ENCODE data around the gene LRRN4CL. TPM values are rescaled to one million over a fixed set of nuclear protein-coding genes. Genes with fewer than 3 reads are reported as not detected.

Gene LRRN4CL
- 0.60 and 2.0 TPM in 2 replicates for total RNA-seq (2011; cell fraction: chromatin; rRNA removed; ENCODE audit: low replicate concordance)
- 1.3 and 1.4 TPM in 2 replicates for total RNA-seq (2011; cell fraction: nucleolus; rRNA removed)
- 1.4 and 1.5 TPM in 2 replicates for total RNA-seq (2011; cell fraction: nucleoplasm; rRNA removed)
- 0.05 and 0.12 TPM in 2 replicates for total RNA-seq (2014; rRNA removed)
- total RNA-seq (2014; rRNA removed; fragmentation: Illumina TruSeq; extraction: Trizol): 0.04 TPM in 1 of 2 replicates, not detected in the other
- 0.11 TPM in 2 replicates for total RNA-seq (2015; rRNA removed; fragmentation: Illumina TruSeq; extraction: Trizol)
- total RNA-seq (2021): 0.07 and 0.22 TPM in 2 replicates
- 0.08 TPM in 1 of 2 replicates, not detected in the other for polyA plus RNA-seq (2011; rRNA removed)
- 0.03 TPM in 1 of 2 replicates, not detected in the other for polyA plus RNA-seq (2011; cell fraction: cytosol; rRNA removed)
- polyA plus RNA-seq (2011; cell fraction: nucleus; rRNA removed): 0.34 and 0.55 TPM in 2 replicates
- 0.09 and 0.15 TPM in 2 replicates for polyA plus RNA-seq (2012)
- polyA plus RNA-seq (2014; fragmentation: Illumina TruSeq; extraction: Trizol): 0.06 TPM in 1 of 2 replicates, not detected in the other
- polyA plus RNA-seq (2014; fragmentation: Nextera tagmentation; extraction: Ambion mirVana): not detected
- polyA plus RNA-seq (2014; rRNA removed): 0.03 and 0.13 TPM in 2 replicates
- 0.18 and 0.27 TPM in 2 replicates for polyA minus RNA-seq (2011; rRNA and poly(A)+ RNA removed)
- polyA minus RNA-seq (2011; cell fraction: cytosol; rRNA and poly(A)+ RNA removed): not detected in 2 replicates
- 0.56 and 1.1 TPM in 2 replicates for polyA minus RNA-seq (2011; cell fraction: nucleus; rRNA and poly(A)+ RNA removed)
- percentile 36 among the genes with signal in this experiment for Bru-seq, nascent RNA
- BruChase-seq, experiment 1, labeled RNA remaining after a 2-hour chase: percentile 40 among the genes with signal in this experiment
- percentile 42 among the genes with signal in this experiment for BruChase-seq, experiment 2, labeled RNA remaining after a 6-hour chase
- long read RNA-seq, experiment 1: 0 reads
- long read RNA-seq, experiment 2: 0 reads
- long read RNA-seq, experiment 3: 0 reads

DNA sequence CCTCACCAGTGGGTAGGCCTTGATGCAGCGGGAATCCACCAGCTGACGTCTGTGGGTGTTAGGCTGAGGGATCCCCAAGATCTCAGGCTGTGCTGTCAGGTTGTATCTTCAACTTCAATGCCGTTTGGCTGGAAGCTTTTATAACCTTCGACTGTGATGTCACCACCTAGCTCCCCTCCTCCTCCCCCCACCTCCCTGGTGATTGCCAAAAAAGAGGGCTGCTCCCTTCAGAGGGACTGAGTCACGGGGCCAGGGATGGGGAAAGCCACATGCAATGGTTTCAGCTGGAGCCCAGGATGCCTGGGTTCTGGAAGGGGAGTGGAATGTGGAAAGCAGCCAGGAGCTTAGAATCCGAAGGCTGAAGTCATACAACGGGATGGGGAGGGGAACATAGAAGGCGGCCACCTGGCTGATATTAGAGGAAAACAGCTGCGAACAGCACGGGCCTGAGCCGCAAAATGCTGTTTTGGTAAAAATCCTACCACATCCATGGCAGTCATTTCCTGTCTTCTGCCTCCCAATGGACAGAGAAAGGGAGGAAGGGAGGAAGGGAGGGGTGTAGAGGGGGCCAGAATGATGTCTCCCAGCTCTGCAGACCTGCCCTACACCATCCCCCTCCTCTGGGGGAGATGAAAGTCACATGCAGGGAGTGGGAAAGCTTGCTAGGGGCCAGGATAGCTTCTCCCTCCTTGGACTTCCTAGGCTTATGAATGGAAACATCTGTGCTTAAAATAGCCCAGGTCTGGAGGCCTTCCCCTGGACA, at the start of gene LRRN4CL:
Gene LRRN4CL, minus strand, starts transcription at position 110 of the 763 bp plus-strand sequence. CDS start 1,022 bp downstream, outside the sequence.
- ChIA-PET CTCF (ENCODE audit: low intra/inter-chr PET ratio) (no interaction called here), POLR2A (interaction anchor here (0.6 to 2.4 kb wide), 18 partner anchors 9 to 176 kb away, joined by 3 to 12 read pairs (median 4); partner anchors contain the start of genes BSCL2, C11orf98, CSKMT and GNG3)
- no TSS peak for BruUV-seq (replicated peaks)
- WGBS (ENCODE audit: insufficient coverage, low coverage, missing lambda C conversion rate): 76% methylated on average over 8 of the region's 11 CpGs
- H3K79me2 ChIP-seq (ENCODE audit: control insufficient read depth, insufficient read depth, low read length): no peaks in the 10 kb centered on the region
- no peaks in the 10 kb centered on the region for H3K27me3 ChIP-seq (ENCODE audit: control insufficient read depth in 2 of 2, insufficient read depth in 2 of 2, low read length in 2 of 2)
- peaks cover 0 to 10% of the 10 kb centered on the region in 2 experiments; a peak in 3 of 5 replicates for H3K4me1 ChIP-seq (replicated peaks in 1 of 2; ENCODE audit: control insufficient read depth in 2 of 2, insufficient read depth in 2 of 2, low read length in 2 of 2)
- peak within 1 kb of the TSS in 1 of 2 experiments; percentile 72; a peak in 1 of 4 replicates for H3K9ac ChIP-seq (ENCODE audit: insufficient read depth in 1 of 2, low read depth in 2 of 2, low read length in 2 of 2)
- no peak within 1 kb of the TSS for H2AFZ ChIP-seq (ENCODE audit: low read depth, low read length)
- H3K4me3 ChIP-seq: no peak within 1 kb of the TSS
- H3K9me3 ChIP-seq (replicated peaks; ENCODE audit: control insufficient read depth, insufficient read depth, low read depth, low read length): no peaks in the 10 kb centered on the region
- peak; percentile 69 for ATAC-seq
- no peak for DNase-seq (ENCODE audit: extremely low read depth in 1 of 4, low spot score in 3 of 4)
- intact Hi-C loops (cut with micrococcal nuclease) (loop anchor here (5.0 kb wide), 2 partner anchors 77 to 97 kb away; partner anchors contain the start of genes EML3, ROM1 and TUT1), in situ Hi-C loops (cut with MboI) (loop anchor here (5.0 kb wide), 1 partner anchor 297 kb away; no protein-coding TSS in a partner anchor)
- no peaks in the 10 kb centered on the region for H4K20me1 ChIP-seq (replicated peaks; ENCODE audit: control insufficient read depth, insufficient read depth, low read length)
- no peaks in the 10 kb centered on the region for H3K9me1 ChIP-seq (ENCODE audit: control insufficient read depth, insufficient read depth, low read length)
- peaks cover 38% of the 10 kb centered on the region for H3K36me3 ChIP-seq (ENCODE audit: control insufficient read depth, insufficient read depth, low read length)
- no peak within 1 kb of the TSS for H3K27ac ChIP-seq (ENCODE audit: extremely low read depth, low read depth, low read length)
- FAIRE-seq: no peak
- no peak within 1 kb of the TSS for H3K4me2 ChIP-seq (ENCODE audit: insufficient read depth, low read length)
- TF ChIP-seq KLF1 (tag; IDR thresholded peaks at IDR 0.05) (no peak), MYNN (IDR thresholded peaks at IDR 0.05) (peak; percentile 22; the same call in 1 of the 2 replicates), MYNN (CRISPR knock-in tag; IDR thresholded peaks at IDR 0.05) (no peak), VEZF1 (CRISPR knock-in tag; IDR thresholded peaks at IDR 0.05) (peak; percentile 25; the same call in 1 of the 2 replicates), POU5F1 (IDR thresholded peaks at IDR 0.05; ENCODE audit: borderline replicate concordance, low read depth, low read length, partially characterized antibody) (no peak), ILK (tag; IDR thresholded peaks at IDR 0.05; ENCODE audit: borderline replicate concordance, low read depth) (no peak), OTX1 (CRISPR knock-in tag; IDR thresholded peaks at IDR 0.05) (no peak), RBM34 (IDR thresholded peaks at IDR 0.05; ENCODE audit: borderline replicate concordance, insufficient read depth, low read length) (no peak), FOXA3 (CRISPR knock-in tag; conservative IDR thresholded peaks at IDR 0.05 in 1 of 2, IDR thresholded peaks at IDR 0.05 in 1 of 2) (no peak), HLTF (IDR thresholded peaks at IDR 0.05) (no peak), ZNF512 (tag; IDR thresholded peaks at IDR 0.05) (no peak), ZNF3 (CRISPR knock-in tag; IDR thresholded peaks at IDR 0.05) (no peak), ARNT (IDR thresholded peaks at IDR 0.05) (no peak), ASH1L (IDR thresholded peaks at IDR 0.05; ENCODE audit: borderline replicate concordance, low read depth, partially characterized antibody) (no peak), NFIC (IDR thresholded peaks at IDR 0.05) (0 out of 2 replicates have a peak, but pooled peaks have one; percentile 16)

Measured in K562 (cell line).